Heart left ventricle (tissue), 16 donors: ENCODE results near the gene ARV1. TPM values are rescaled to one million over a fixed set of nuclear protein-coding genes. Genes with fewer than 3 reads are reported as not detected.

Experiments used
- ATAC-seq, 4 donors: fragments of 200-7000 bp; cut with Tn5 transposase; one replicate each; pipeline ENCODE4 v1.9.1; 2020 to 2022; ENCODE audit warnings: moderate library complexity in 4 of 4, mild to moderate bottlenecking in 3 of 4, moderate number of reproducible peaks in 1 of 4
- DNase-seq, 5 donors: peaks; one replicate each; pipeline ENCODE4 v3.0.0-alpha.2; 2020
- H3K27ac ChIP-seq, 12 donors: fragments of 200-600 bp; sonication (generic) in 4 of 12; one replicate each; pipeline versions ENCODE4 v1.5.0 to v1.8.0; 2016 to 2022; ENCODE audit warnings: mild to moderate bottlenecking in 2 of 12
- H3K27me3 ChIP-seq, 9 donors: fragments of 200-600 bp; sonication (generic) in 2 of 9; one replicate each; pipeline versions ENCODE4 v1.5.1 to v1.8.0; 2016 to 2022; ENCODE audit warnings: mild to moderate bottlenecking in 3 of 9
- H3K36me3 ChIP-seq, 9 donors: fragments of 200-600 bp; sonication (generic) in 2 of 9; one replicate each; pipeline versions ENCODE4 v1.5.0 to v1.8.0; 2018 to 2022; ENCODE audit warnings: mild to moderate bottlenecking in 2 of 9
- H3K4me1 ChIP-seq, 12 donors: fragments of 200-600 bp; sonication (generic) in 4 of 12; one replicate each; pipeline versions ENCODE4 v1.5.0 to v1.8.0; 2016 to 2022; ENCODE audit warnings: mild to moderate bottlenecking in 3 of 12
- H3K4me3 ChIP-seq, 12 donors: fragments of 200-600 bp; sonication (generic) in 4 of 12; one replicate each; pipeline versions ENCODE4 v1.5.0 to v1.8.0; 2017 to 2022; ENCODE audit warnings: mild to moderate bottlenecking in 9 of 12, moderate library complexity in 4 of 12
- H3K9me3 ChIP-seq, 12 donors: fragments of 200-600 bp; sonication (generic) in 4 of 12; one replicate each; pipeline versions ENCODE4 v1.5.0 to v1.8.0; 2016 to 2022; ENCODE audit warnings: mild to moderate bottlenecking in 1 of 12
- CTCF ChIP-seq, 12 donors: fragments of 200-600 bp; sonication (generic) in 4 of 12; IDR thresholded peaks; one replicate each; pipeline versions ENCODE4 v1.5.0 to v1.8.0; 2018 to 2022; ENCODE audit warnings: antibody characterized with exemption in 12 of 12, mild to moderate bottlenecking in 5 of 12
- POLR2A ChIP-seq, 2 donors: fragments of 450-650 bp; IDR thresholded peaks; one replicate each; pipeline ENCODE4 v1.6.1; 2017; ENCODE audit warnings: antibody characterized with exemption in 2 of 2, mild to moderate bottlenecking in 2 of 2, moderate library complexity in 2 of 2
- WGBS, 4 donors: extraction: QIAGEN DNeasy Blood & Tissue Kit in 2 of 4; methylation state at CpG; one replicate each; pipeline versions ENCODE4 v1.1.5 to v1.1.7; 2013 to 2018; 5-methylcytosine and 5-hydroxymethylcytosine counted together
- intact Hi-C, 10 donors: fragments of 100-400 bp; cut with DNase I; formaldehyde crosslinking; loops; one replicate each; pipeline versions ENCODE4 v1.11.1 to v1.14.2; 2022
- polyA plus RNA-seq, 2 donors: library from polyadenylated mRNA; stranded (reverse); fragments of 200-250 nt; gene quantifications; one replicate each; pipeline ENCODE4 v1.2.3, GENCODE V29; 2013
- total RNA-seq, 9 donors: library from RNA; depleted of rRNA in 2 of 9; stranded (reverse); fragments of >200 nt in 2 of 9; fragmentation: NEBNext Ultra II Directional in 3 of 9; extraction: Animal tissue kit (Norgen Biotek cat#: 25700) in 3 of 9; gene quantifications; one replicate each; pipeline versions ENCODE4 v1.1.0 to v1.2.4, GENCODE V29; 2016 to 2023
- donor health status: ischemic (EF 13 %, LVEDD 7.1; RV severe dilation, severe dysfunction).
- donor health status: healthy with polysubstance abuse.
- donor health status: DM: no; HTN: yes; CAD: no.
- donor health status: DM: no; HTN: no; CAD: no.
- donor health status: ischemic (EF 25% LVEDD 6.9; RV normal size, moderate dysfunction).
- donor health status: ischemic (EF 25% LVEDD 5.7; RV mildly dilated, moderate dysfunction).
- donor health status: healthy.
- donor health status: DM: yes; HTN: yes; CAD: no.
- donor health status: ischemic (EF 35%, LVEDD 5.7; RV mildly dilated, moderate dysfunction).
- donor health status: nonischemic (EF 11% LVEDD 7.7; RV severe dilation, severe dysfunction).
- donor health status: DM: yes; HTN: yes; CAD: no.
- donor health status: PGD.
- donor health status: ischemic (EF 29% LVEDD 5.4; RV normal size, mild dysfunction).
- donor health status: nonischemic (EF 23%, LVEDD 6.1; RV moderate dilation, normal function).

Gene ARV1
- total and polyA plus RNA-seq, 11 donors, result 16.3 to 49.7 (median 23.0) TPM

DNA sequence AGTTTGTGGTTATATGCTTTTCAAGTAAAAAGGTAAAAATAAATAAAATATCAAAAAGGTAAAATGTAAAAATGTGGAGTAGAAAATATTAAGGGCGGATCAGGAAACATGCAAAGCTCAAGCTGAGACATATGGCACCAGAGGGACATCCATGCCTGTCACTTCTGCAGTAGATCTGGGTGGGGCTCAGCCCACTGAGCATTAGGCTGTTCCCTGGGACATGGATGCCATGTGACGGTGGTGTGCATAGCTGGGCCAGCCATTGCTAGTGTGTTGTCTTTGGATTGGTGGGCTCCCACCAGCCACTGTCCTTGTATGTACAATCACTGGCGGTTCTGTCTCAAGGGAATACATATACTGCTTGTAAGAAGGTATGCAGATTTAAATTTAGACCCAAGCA lies 3.3 kb upstream of the ARV1 start:
- no peak for TF ChIP-seq CTCF (IDR thresholded peaks at IDR 0.05)
- peaks cover 0 to 58% (median 21%) of the 10 kb centered on the region in 12 donors for H3K4me1 ChIP-seq
- no peaks in the 10 kb centered on the region for H3K9me3 ChIP-seq
- H3K4me3 ChIP-seq, result no peak overlapping the region
- peaks cover 0 to 9% (median 5%) of the 10 kb centered on the region in 9 donors for H3K36me3 ChIP-seq
- H3K27ac ChIP-seq, result no peak overlapping the region
- intact Hi-C loops, result loop anchor here in 3 of 10 donors (5.0 to 10.0 kb wide), 3 partner anchors 58 to 108 kb away; partner anchors contain the start of gene C1orf198 (in 1 of the 3)
- ATAC-seq (no peak), DNase-seq (no peak)
- H3K27me3 ChIP-seq, result no peaks in the 10 kb centered on the region
- 54 to 95% (median 74%) methylated on average over 3 of the region's 3 CpGs for WGBS, 4 donors

DNA sequence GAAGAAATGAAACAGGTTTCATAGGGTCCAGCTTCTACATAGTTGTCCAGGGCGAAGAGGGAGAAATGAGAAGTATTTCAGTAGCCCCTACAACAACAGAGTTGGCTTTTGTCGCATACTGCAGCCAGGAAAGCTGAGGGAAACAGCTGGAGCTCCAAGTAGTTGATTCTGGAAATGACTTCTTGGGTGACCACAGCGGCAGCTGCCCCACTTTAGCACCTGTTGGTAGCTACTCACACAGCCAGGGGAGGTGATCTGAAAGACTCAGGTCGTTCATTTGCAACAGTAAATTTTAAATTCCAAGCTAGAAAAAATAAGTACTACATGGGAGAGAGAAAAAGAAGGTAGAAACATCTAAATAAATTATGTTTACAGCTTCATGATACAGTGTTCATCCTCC lies 2.5 kb upstream of the ARV1 start:
- no peak for ATAC-seq
- H3K9me3 ChIP-seq, result no peaks in the 10 kb centered on the region
- peaks cover 0 to 17% (median 9%) of the 10 kb centered on the region in 9 donors for H3K36me3 ChIP-seq
- DNase-seq, result no peak
- no peak overlapping the region for H3K4me3 ChIP-seq
- TF ChIP-seq CTCF (IDR thresholded peaks at IDR 0.05), result no peak
- H3K4me1 ChIP-seq, result peaks cover 0 to 60% (median 21%) of the 10 kb centered on the region in 12 donors
- no peaks in the 10 kb centered on the region for H3K27me3 ChIP-seq
- H3K27ac ChIP-seq, result peak overlapping the region in 4 of 12 donors; percentile 78 to 88 (median 80)
- intact Hi-C loops, result loop anchor here in 3 of 10 donors (5.0 to 10.0 kb wide), 3 partner anchors 59 to 109 kb away; partner anchors contain the start of gene C1orf198 (in 1 of the 3)
- 82 to 86% (median 84%) methylated on average over 4 of the region's 4 CpGs for WGBS, 4 donors

DNA sequence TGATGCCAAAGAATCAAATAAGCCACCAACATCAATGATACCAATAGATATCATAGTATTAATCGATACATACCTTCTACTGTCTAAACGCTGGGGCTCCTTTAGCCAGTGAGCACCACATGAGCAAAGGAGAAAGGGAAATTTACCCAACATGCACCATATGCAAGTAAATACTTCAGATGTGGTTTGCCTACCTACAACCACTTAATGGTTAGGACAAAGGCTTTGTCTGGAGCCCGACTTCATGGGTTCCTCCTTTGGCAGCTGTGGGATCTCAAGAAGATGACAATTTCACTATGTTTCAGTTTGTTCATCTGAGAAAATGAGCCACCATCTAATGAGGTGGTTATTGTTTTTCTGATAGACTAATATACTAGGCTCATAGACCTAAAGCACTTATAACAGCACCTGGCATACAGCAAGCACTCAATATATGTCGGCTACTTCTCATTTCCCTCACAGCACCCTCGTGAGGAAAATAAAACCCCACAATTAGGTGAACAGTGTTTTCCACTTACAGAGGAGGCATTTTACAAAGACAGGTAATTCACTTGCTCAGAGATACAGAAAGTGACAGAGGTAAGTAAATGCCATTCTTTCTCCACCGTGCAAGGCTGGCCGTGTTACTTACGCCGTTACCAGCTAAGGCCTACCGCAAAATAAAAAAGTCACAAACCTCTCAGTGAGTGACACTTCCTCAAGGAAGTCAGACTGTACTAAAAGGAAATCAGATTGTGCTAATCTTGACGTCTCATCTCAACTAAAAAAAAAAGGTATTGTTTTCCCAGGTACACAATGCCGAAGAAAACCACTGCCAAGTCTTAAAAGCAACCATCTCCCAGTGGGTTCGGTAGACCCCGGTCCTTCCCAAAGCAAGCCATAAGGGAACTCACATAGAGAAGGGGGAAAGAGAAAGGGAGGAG lies 1.8 kb upstream of the ARV1 start:
- intact Hi-C loops, result loop anchor here in 3 of 10 donors (5.0 to 10.0 kb wide), 3 partner anchors 60 to 110 kb away; partner anchors contain the start of gene C1orf198 (in 1 of the 3)
- TF ChIP-seq POLR2A (IDR thresholded peaks at IDR 0.05), result no peak
- TF ChIP-seq CTCF (IDR thresholded peaks at IDR 0.05), result no peak
- H3K9me3 ChIP-seq, result no peaks in the 10 kb centered on the region
- H3K36me3 ChIP-seq, result peaks cover 0 to 22% (median 9%) of the 10 kb centered on the region in 9 donors
- 63 to 68% (median 68%) methylated on average over 14 of the region's 14 CpGs for WGBS, 4 donors
- H3K4me3 ChIP-seq, result peak overlapping the region in 11 of 12 donors; percentile 55 to 92 (median 81)
- DNase-seq (peak in 1 of 5 donors; percentile 20), ATAC-seq (peak in 2 of 4 donors; percentile 10 to 29)
- no peaks in the 10 kb centered on the region for H3K27me3 ChIP-seq
- H3K4me1 ChIP-seq, result peaks cover 0 to 56% (median 21%) of the 10 kb centered on the region in 12 donors
- H3K27ac ChIP-seq, result peak overlapping the region in 11 of 12 donors; percentile 71 to 88 (median 81)
